HG02884 (cell line): Measurements from ENCODE around the gene CLEC16A.
"Not testable (repeated sequence)": the region's sequence is repeated elsewhere in the genome, so short reads cannot be mapped to it uniquely, and the experiment has no call there.

Source experiments
- ATAC-seq: cut with Tn5 transposase; IDR thresholded peaks from one replicate; pipeline ENCODE4 v1.9.1; 2021; ENCODE audit warnings: mild to moderate bottlenecking, moderate library complexity; ENCODE audit not compliant: unreplicated experiment

Gene CLEC16A

DNA sequence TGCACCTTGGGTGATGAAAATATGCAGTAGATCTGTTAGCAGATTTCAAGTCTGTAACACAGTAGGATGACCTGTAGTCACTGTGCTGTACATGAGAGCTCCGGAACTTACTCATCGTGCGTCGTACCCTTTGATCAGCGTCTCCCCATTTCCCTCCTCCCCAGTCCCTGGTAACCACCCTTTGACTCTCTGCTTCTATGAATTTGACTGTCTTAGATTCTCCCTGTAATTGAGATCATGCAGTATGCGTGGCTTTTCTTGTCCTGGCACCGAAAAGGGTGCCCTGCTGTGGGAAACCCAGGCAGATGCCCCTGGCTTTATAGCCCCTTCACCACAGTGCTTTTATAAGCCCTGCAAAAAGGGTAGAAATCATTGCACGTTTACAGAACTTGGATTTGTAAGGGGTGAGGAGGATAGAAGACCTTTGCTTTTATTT lies 20.5 kb downstream of the CLEC16A start:
- peak; percentile 37 for ATAC-seq

DNA sequence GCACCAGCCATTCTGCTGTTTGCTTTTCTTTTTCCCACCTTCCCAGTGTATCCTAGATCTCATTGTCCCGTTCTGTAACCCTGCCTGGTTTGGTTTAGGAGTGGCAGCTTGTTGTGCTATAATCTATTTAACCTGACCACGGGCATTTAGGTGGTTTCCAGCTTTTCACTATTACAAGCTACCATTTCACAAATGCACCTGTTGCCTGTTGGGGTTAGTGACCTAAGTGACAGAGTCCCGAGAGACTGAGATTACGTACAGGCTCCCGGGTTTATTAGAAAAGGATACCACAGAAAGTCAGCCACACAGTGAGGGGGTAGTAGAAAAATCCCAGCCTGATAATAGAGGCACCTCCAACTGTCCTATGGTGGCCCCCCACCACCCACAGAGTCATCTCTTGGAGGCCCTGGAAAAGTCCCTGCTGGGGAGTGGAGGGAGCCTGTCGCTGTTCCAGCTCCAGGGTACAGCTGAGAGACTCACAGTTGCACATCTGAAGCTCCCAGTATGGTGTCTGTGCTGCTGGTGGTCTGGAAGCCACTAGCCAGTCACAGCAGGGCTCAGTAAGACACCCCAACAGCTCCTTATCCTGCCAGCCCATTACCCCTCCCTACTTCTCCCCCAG lies 21.2 kb downstream of the CLEC16A start:
- peak; percentile 65 for ATAC-seq

GRCh38 chr16:10966129-10966528 lies 21.8 kb downstream of the CLEC16A start:
- no peak for ATAC-seq

DNA sequence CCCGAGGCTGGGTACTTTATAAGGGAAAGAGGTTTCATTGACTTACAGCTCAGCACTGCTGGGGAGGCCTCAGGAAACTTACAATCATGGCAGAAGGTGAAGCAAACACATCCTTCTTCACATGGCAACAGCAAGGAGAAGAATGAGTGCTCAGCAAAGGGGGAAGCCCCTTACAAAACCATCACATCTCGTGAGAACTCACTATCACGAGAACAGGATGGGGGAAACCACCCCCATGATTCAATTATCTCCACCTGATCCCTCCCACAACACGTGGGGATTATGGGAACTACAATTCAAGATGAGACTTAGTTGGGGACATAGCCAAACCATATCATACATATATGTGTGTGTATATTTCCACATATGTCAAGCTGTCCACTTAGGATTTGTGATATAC lies 22.2 kb downstream of the CLEC16A start:
- not testable (repeated sequence) for ATAC-seq

GRCh38 chr16:10967986-10968385 lies 23.6 kb downstream of the CLEC16A start:
- no peak for ATAC-seq

GRCh38 chr16:10968498-10968897 lies 24.1 kb downstream of the CLEC16A start:
- no peak for ATAC-seq

DNA sequence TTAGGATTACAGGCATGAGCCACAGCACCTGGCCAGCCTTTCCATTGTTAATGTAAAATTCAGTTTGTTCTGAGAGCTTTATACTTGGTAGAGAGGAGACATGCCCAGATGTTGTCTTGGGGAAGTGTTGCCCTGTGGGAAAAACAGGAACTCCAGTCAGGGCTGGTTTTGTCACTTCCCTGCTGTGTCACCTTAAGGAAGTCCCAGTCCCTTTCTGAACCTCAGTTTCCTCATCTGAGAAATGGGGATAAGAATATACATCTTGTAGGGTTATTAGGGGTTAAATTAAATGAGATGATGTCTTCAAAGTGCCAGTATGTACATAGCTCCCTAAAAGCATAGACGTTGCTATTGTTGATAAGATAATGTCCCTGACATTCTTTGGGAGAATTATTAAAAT lies 25.3 kb downstream of the CLEC16A start:
- no peak for ATAC-seq

DNA sequence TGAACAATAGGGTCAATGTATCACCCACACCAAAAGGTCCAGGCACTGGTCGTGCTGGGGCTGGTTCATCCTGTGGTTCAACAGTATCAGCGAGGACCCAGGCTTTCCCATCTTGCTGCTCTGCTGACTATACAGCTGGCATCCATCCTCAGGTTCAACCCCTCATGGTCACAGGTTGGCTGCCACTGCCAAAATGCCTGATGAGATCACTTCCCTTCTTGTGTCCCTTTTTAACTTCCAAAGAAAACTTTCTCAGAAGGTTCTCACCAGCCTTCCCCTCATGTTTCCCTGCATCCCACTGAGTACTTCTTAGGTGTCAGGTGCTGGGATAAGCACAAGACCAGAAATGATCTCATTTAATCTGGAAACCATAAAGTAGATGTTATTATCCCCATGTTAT lies 25.7 kb downstream of the CLEC16A start:
- no peak for ATAC-seq

GRCh38 chr16:10971560-10971961 lies 27.2 kb downstream of the CLEC16A start:
- ATAC-seq: no peak

- no peak for ATAC-seq
Observed at GRCh38 chr16:10972108-10972818, 27.9 kb downstream of the CLEC16A start.

GRCh38 chr16:10972819-10973464 lies 28.6 kb downstream of the CLEC16A start:
- no peak for ATAC-seq

DNA sequence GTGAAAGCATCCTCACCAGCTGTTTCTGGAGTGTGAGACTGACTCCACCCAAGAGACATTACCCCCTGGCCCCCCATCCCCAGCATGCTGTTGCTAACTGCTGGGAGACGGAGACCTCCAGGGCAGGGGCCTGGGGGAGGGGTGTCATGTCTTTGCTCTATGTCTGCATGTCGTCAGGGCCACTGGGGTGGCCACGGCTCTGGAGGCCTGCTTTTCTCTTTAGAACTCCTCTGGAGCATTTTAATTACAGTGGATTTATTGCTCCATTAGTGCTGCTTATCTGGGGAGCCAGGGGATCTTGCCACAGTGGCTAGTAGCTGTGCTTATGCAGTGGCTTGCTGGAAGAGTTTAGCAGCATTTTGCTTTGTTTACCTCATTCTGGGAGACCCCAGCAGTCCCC lies 32.3 kb downstream of the CLEC16A start:
- no peak for ATAC-seq

DNA sequence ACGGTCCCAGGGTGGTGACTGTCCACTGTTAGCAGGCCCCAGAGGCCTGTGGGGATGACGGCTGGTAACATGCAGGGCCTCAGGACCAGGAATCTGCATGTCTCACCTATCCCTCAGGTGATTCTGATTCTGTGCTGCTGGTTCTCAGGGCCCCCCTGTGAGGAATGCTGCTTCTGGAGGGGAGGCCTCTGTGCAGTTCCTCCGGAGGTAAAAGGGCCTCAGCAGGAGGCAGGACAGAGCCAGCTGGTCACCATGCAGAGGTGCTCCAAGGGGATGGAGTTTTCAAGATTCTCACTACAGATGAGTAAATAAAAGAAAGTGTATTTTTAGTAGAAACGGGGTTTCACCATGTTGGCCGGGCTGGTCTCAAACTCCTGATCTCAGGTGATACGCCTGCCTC lies 33.8 kb downstream of the CLEC16A start:
- ATAC-seq: no peak

- no peak for ATAC-seq
Observed at GRCh38 chr16:10978871-10979446, 34.6 kb downstream of the CLEC16A start.

GRCh38 chr16:10979717-10980601 lies 35.6 kb downstream of the CLEC16A start:
- ATAC-seq: no peak

GRCh38 chr16:10980813-10981212 lies 36.4 kb downstream of the CLEC16A start:
- no peak for ATAC-seq

DNA sequence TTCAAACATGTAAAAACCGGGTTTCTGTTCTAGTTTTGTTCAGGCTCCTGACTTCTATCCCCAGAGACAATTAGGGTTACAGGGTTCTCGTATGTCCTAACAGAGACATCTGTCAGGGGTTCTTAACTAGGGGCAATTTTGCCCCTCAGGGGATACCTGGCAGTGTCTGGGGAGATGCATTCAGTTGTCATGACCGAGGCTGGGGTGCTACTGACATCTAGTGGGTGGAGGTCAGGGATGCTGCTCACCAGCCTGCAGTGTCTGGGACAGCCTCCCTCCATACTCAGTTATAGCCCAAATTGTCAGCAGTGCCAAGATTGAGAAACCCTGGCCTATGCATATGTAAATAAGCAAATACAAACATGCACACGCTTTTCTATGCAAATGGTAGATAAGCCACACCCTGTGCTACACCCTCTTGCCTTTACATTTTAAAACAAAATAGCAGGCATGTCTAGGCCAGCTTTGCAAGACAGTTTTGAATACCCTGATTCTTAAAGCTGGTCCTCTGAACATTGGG lies 37.4 kb downstream of the CLEC16A start:
- no peak for ATAC-seq

GRCh38 chr16:10982465-10983150 lies 38.2 kb downstream of the CLEC16A start:
- ATAC-seq: no peak

- ATAC-seq: no peak
Observed at GRCh38 chr16:10983159-10983558, 38.8 kb downstream of the CLEC16A start.

- no peak for ATAC-seq
Observed at GRCh38 chr16:10984509-10984908, 40.1 kb downstream of the CLEC16A start.
